Measurements from ENCODE around the gene NPPC. TPM values are rescaled to one million over a fixed set of nuclear protein-coding genes. Genes with fewer than 3 reads are reported as not detected.
A peak's percentile ranks its signal among the peaks of the same experiment; 100 is the strongest.

NPPC gene
- polyA plus RNA-seq, 1 experiment: not detected

GRCh38 chr2:231879216-231879615, 47.0 kb downstream of the NPPC start:
- CTCF ChIA-PET: interaction anchor here (0.6 to 1.0 kb wide), 2 partner anchors 20 to 446 kb away, joined by 3 to 5 read pairs; no protein-coding TSS in a partner anchor
- H3K27me3 ChIP-seq (ENCODE audit: control insufficient read depth, insufficient read depth, low read length): peaks cover 11% of the 10 kb centered on the region
- POLR2A ChIA-PET: interaction anchor here (0.7 kb wide), 1 partner anchor 11 kb away, joined by 5 read pairs; no protein-coding TSS in a partner anchor
- no peaks in the 10 kb centered on the region for H3K9me3 ChIP-seq (ENCODE audit: control insufficient read depth, insufficient read depth, low read length)
- no peak for TF ChIP-seq CTCF (IDR thresholded peaks at IDR 0.05; ENCODE audit: low read depth, low read length)
- no peak overlapping the region for H3K27ac ChIP-seq (ENCODE audit: low read depth, low read length)
- no peak overlapping the region for H3K4me3 ChIP-seq (ENCODE audit: low read depth, low read length)
- DNase-seq (ENCODE audit: low read depth, low spot score): no peak

- H3K9me3 ChIP-seq (ENCODE audit: control insufficient read depth, insufficient read depth, low read length): no peaks in the 10 kb centered on the region
- H3K27me3 ChIP-seq (ENCODE audit: control insufficient read depth, insufficient read depth, low read length): peaks cover 10% of the 10 kb centered on the region
- peak; percentile 2 for DNase-seq (ENCODE audit: low read depth, low spot score)
- H3K4me3 ChIP-seq (ENCODE audit: low read depth, low read length): no peak overlapping the region
- ChIA-PET CTCF (no interaction called here), POLR2A (no interaction called here)
- no peak overlapping the region for H3K27ac ChIP-seq (ENCODE audit: low read depth, low read length)
- no peak for TF ChIP-seq CTCF (IDR thresholded peaks at IDR 0.05; ENCODE audit: low read depth, low read length)
Measured at GRCh38 chr2:231877533-231878456, 48.4 kb downstream of the NPPC start.

- Histone ChIP-seq H3K27me3 (ENCODE audit: control insufficient read depth, insufficient read depth, low read length) (no peaks in the 10 kb centered on the region), H3K27ac (ENCODE audit: low read depth, low read length) (no peak overlapping the region), H3K4me3 (ENCODE audit: low read depth, low read length) (no peak overlapping the region), H3K9me3 (ENCODE audit: control insufficient read depth, insufficient read depth, low read length) (no peaks in the 10 kb centered on the region)
- POLR2A ChIA-PET: no interaction called here
- DNase-seq (ENCODE audit: low read depth, low spot score): no peak
- TF ChIP-seq CTCF (IDR thresholded peaks at IDR 0.05; ENCODE audit: low read depth, low read length): no peak
- CTCF ChIA-PET: no interaction called here
Measured at GRCh38 chr2:231874944-231875343, 51.3 kb downstream of the NPPC start.

Small RNA genes within 50 kb of the gene (small RNA-seq; reads per million reads assigned to genes)
- gene MIR1471 (ENCODE audit: insufficient read length, low read depth): not detected

Other genes with a start within 250 kb of the NPPC start
- 505 and 681 TPM in 2 replicates for gene PTMA, start 217.9 kb downstream of the NPPC start, polyA plus RNA-seq (2011; rRNA removed)
- 29.1 and 35.7 TPM in 2 replicates for gene PDE6D, start 145.1 kb downstream of the NPPC start, polyA plus RNA-seq (2011; rRNA removed)
- gene COPS7B, start 140.0 kb downstream of the NPPC start, polyA plus RNA-seq (2011; rRNA removed): 47.2 and 49.2 TPM in 2 replicates
- gene DIS3L2, start 35.3 kb upstream of the NPPC start, polyA plus RNA-seq (2011; rRNA removed): 8.2 and 9.9 TPM in 2 replicates